ENCODE results near the gene CKB.

DNA sequence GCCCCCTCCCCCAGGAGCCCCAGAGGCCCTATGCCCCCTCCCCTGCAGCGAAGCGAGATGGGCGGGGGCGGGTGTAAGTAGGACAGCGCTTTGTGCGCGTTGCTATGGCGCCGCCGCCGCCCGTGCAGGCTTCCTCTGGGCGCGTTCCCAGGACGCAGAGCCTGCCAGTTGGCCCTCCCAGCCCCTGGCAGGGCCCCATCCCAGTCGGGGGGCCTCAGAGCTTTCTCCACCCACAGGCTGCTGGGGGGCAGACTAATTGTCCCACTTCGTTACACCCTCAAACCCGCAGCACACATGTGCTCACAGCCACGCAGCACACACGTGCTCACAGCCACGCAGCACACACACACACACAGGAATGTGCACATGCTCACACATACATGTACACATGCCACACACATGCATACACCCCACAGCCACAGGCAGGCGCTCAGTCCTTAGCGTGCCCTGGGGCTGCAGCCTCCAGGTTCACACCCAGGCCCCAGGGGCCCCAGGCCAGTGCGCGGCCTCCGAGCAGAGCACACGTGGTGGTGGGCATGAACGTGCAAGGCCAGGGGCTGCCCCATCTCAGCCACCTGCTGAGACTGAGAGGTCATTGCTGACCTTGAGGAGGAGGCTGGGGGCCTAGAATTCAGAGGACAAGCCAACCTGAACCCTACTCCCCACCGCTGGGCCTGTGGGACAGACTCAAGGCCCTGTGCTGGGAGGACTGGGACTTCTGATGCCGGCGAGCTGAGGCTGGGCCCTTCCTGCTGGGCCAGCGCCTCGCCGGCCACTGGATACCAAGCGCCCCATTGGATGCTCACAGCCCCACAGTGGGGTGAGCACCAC is 22.0 kb upstream of the CKB start:
- TF ChIP-seq, protein P1, sequence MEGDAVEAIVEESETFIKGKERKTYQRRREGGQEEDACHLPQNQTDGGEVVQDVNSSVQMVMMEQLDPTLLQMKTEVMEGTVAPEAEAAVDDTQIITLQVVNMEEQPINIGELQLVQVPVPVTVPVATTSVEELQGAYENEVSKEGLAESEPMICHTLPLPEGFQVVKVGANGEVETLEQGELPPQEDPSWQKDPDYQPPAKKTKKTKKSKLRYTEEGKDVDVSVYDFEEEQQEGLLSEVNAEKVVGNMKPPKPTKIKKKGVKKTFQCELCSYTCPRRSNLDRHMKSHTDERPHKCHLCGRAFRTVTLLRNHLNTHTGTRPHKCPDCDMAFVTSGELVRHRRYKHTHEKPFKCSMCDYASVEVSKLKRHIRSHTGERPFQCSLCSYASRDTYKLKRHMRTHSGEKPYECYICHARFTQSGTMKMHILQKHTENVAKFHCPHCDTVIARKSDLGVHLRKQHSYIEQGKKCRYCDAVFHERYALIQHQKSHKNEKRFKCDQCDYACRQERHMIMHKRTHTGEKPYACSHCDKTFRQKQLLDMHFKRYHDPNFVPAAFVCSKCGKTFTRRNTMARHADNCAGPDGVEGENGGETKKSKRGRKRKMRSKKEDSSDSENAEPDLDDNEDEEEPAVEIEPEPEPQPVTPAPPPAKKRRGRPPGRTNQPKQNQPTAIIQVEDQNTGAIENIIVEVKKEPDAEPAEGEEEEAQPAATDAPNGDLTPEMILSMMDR (optimal IDR thresholded peaks at IDR 0.05 in 1 of 3, IDR thresholded peaks at IDR 0.05 in 1 of 3, conservative IDR thresholded peaks at IDR 0.05 in 1 of 3; ENCODE audit: extremely low read depth in 1 of 3, insufficient read depth in 2 of 3, low read length in 3 of 3), result no peak
- TF ChIP-seq EZH2 (IDR thresholded peaks at IDR 0.05; ENCODE audit: low read length), result no peak
